ENCODE results near the gene ADCYAP1R1. TPM values are rescaled to one million over a fixed set of nuclear protein-coding genes. Genes with fewer than 3 reads are reported as not detected.

ADCYAP1R1 gene
- total and polyA plus RNA-seq, 7 donors = 0.60 to 35.7 (median 18.2) TPM; not detected in 1

DNA sequence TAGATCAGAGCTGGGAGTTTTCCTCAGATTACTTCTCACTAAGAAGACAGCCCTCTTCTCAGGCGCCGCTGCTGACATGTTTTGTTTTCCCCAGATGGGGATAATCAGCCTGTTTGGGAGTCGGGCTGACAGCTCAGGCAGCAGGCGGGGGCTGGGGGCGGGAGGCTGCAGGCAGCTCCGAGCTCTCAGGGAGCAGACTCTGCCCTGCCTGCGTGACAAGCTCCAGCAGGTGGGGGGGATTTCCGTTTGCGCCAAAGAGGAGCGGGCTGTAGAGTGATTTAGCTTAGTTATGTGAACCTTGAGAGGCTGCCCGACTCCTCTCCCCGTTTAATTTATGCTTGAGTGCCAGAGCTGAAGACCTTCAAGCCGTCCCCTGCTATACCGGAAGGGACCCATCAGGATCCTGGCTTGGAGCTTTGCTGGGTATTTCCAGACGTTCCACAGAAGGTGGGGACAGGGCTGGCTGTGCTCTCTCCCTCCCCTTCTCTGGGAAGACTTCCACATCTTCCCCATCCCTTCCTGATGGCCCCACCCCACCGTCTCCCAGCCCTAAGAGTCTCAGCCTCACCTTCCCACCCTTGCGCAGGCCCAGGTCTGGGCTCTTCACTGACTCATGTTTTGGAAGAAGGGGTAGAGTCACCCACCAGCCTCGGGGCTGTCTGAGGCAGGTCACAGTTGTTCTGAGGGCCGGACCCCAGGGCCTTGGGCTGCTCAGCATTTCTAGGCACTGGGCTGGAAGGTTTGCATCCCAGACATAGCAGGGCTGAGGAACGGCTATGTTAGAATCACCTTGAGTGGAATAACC is 24.7 kb upstream of the ADCYAP1R1 start:
- intact Hi-C loops (cut with DNase I) = no loop called here

GRCh38 chr7:31028006-31028405 is 24.1 kb upstream of the ADCYAP1R1 start:
- intact Hi-C loops (cut with DNase I) = no loop called here
- Histone ChIP-seq H3K27ac (peak overlapping the region in 3 of 4 donors; percentile 45 to 57 (median 50)), H3K4me1 (peaks cover 0 to 12% (median 5%) of the 10 kb centered on the region in 4 donors)

More for the DNA sequence above, 24.7 kb upstream of the ADCYAP1R1 start:
- DNase-seq = peak; percentile 90
- WGBS, 2 donors = 41 to 67% methylated on average over 20 of the region's 20 CpGs
- no peaks in the 10 kb centered on the region for H3K36me3 ChIP-seq
- H3K27me3 ChIP-seq = peaks cover 0 to 5% (median 0%) of the 10 kb centered on the region in 3 donors
- TF ChIP-seq POLR2AphosphoS5 (IDR thresholded peaks at IDR 0.05) = peak in 2 of 4 donors; percentile 23 to 36
- TF ChIP-seq CTCF (IDR thresholded peaks at IDR 0.05) = no peak
- H3K4me1 ChIP-seq = peaks cover 0 to 12% (median 5%) of the 10 kb centered on the region in 4 donors
- H3K9me3 ChIP-seq = no peaks in the 10 kb centered on the region
- H3K27ac ChIP-seq = peak overlapping the region; percentile 50 to 65 (median 58)
- no peak overlapping the region for H3K4me3 ChIP-seq

GRCh38 chr7:31028417-31028992 is 23.6 kb upstream of the ADCYAP1R1 start:
- no peaks in the 10 kb centered on the region for H3K9me3 ChIP-seq
- TF ChIP-seq POLR2A (IDR thresholded peaks at IDR 0.05) (no peak), EP300 (IDR thresholded peaks at IDR 0.05) (no peak), CTCF (IDR thresholded peaks at IDR 0.05) (no peak), POLR2AphosphoS5 (IDR thresholded peaks at IDR 0.05) (no peak)
- intact Hi-C loops (cut with DNase I) = no loop called here
- H3K27ac ChIP-seq = peak overlapping the region in 1 of 4 donors; percentile 57
- no peak overlapping the region for H3K4me3 ChIP-seq
- WGBS, 2 donors = 90 to 92% methylated on average over 18 of the region's 18 CpGs
- peaks cover 0 to 5% (median 0%) of the 10 kb centered on the region in 3 donors for H3K27me3 ChIP-seq
- H3K4me1 ChIP-seq = peaks cover 0 to 12% (median 5%) of the 10 kb centered on the region in 4 donors
- no peak for DNase-seq
- H3K36me3 ChIP-seq = no peaks in the 10 kb centered on the region

More at GRCh38 chr7:31028006-31028405, 24.1 kb upstream of the ADCYAP1R1 start:
- Histone ChIP-seq H3K4me3 (no peak overlapping the region), H3K9me3 (no peaks in the 10 kb centered on the region), H3K27me3 (peaks cover 0 to 5% (median 0%) of the 10 kb centered on the region in 3 donors), H3K36me3 (no peaks in the 10 kb centered on the region)
- DNase-seq = no peak
- no peak for TF ChIP-seq CTCF (IDR thresholded peaks at IDR 0.05)
- no peak for TF ChIP-seq POLR2A (IDR thresholded peaks at IDR 0.05)
- no peak for TF ChIP-seq POLR2AphosphoS5 (IDR thresholded peaks at IDR 0.05)
- TF ChIP-seq EP300 (IDR thresholded peaks at IDR 0.05) = no peak
- WGBS, 2 donors = 89 to 90% methylated on average over 5 of the region's 5 CpGs

GRCh38 chr7:31029251-31030042 is 22.7 kb upstream of the ADCYAP1R1 start:
- Histone ChIP-seq H3K27ac (no peak overlapping the region), H3K4me1 (peaks cover 0 to 12% (median 5%) of the 10 kb centered on the region in 4 donors), H3K27me3 (peaks cover 0 to 5% (median 0%) of the 10 kb centered on the region in 3 donors), H3K4me3 (no peak overlapping the region), H3K9me3 (no peaks in the 10 kb centered on the region), H3K36me3 (no peaks in the 10 kb centered on the region)
- TF ChIP-seq POLR2AphosphoS5 (IDR thresholded peaks at IDR 0.05) (no peak), POLR2A (IDR thresholded peaks at IDR 0.05) (no peak), EP300 (IDR thresholded peaks at IDR 0.05) (no peak), CTCF (IDR thresholded peaks at IDR 0.05) (no peak)
- intact Hi-C loops (cut with DNase I) = no loop called here
- 80 to 81% methylated on average over 7 of the region's 7 CpGs for WGBS, 2 donors
- DNase-seq = no peak
